ENCODE measurements around the gene ANKRD45. TPM values are rescaled to one million over a fixed set of nuclear protein-coding genes. Genes with fewer than 3 reads are reported as not detected.

The ANKRD45 gene
- total and polyA plus RNA-seq, 7 donors, result 0.05 TPM; not detected in 6

GRCh38 chr1:173580071-173580470 is 89.6 kb downstream of the ANKRD45 start:
- no peak overlapping the region for H3K27ac ChIP-seq
- no peaks in the 10 kb centered on the region for H3K27me3 ChIP-seq (ENCODE audit: insufficient read depth in 3 of 3, low read length in 2 of 3)
- TF ChIP-seq CTCF (IDR thresholded peaks at IDR 0.05), result no peak
- H3K36me3 ChIP-seq (ENCODE audit: insufficient read depth in 1 of 2, low read depth in 1 of 2), result no peaks in the 10 kb centered on the region
- no peak for DNase-seq
- H3K4me3 ChIP-seq, result no peak overlapping the region
- no peaks in the 10 kb centered on the region for H3K4me1 ChIP-seq
- H3K9me3 ChIP-seq, result no peaks in the 10 kb centered on the region
- no peak for ATAC-seq
- 75 to 78% (median 76%) methylated on average over 3 of the region's 3 CpGs for WGBS, 3 donors
- intact Hi-C loops (cut with DNase I), result no loop called here

GRCh38 chr1:173573596-173573995 is 96.1 kb downstream of the ANKRD45 start:
- Histone ChIP-seq H3K36me3 (ENCODE audit: insufficient read depth in 1 of 2, low read depth in 1 of 2) (no peaks in the 10 kb centered on the region), H3K4me1 (no peaks in the 10 kb centered on the region), H3K27ac (no peak overlapping the region), H3K9me3 (no peaks in the 10 kb centered on the region), H3K4me3 (no peak overlapping the region), H3K27me3 (ENCODE audit: insufficient read depth in 3 of 3, low read length in 2 of 3) (no peaks in the 10 kb centered on the region)
- WGBS, 3 donors, result 86 to 93% (median 86%) methylated on average over 4 of the region's 4 CpGs
- ATAC-seq (no peak), DNase-seq (no peak)
- intact Hi-C loops (cut with DNase I), result no loop called here
- TF ChIP-seq CTCF (IDR thresholded peaks at IDR 0.05), result no peak

GRCh38 chr1:173572201-173572873 is 97.3 kb downstream of the ANKRD45 start:
- ATAC-seq (no peak), DNase-seq (no peak)
- TF ChIP-seq CTCF (IDR thresholded peaks at IDR 0.05), result no peak
- H3K4me3 ChIP-seq, result no peak overlapping the region
- no peaks in the 10 kb centered on the region for H3K27me3 ChIP-seq (ENCODE audit: insufficient read depth in 3 of 3, low read length in 2 of 3)
- 85 to 91% (median 88%) methylated on average over 3 of the region's 3 CpGs for WGBS, 3 donors
- no peaks in the 10 kb centered on the region for H3K4me1 ChIP-seq
- H3K36me3 ChIP-seq (ENCODE audit: insufficient read depth in 1 of 2, low read depth in 1 of 2), result no peaks in the 10 kb centered on the region
- intact Hi-C loops (cut with DNase I), result no loop called here
- no peaks in the 10 kb centered on the region for H3K9me3 ChIP-seq
- no peak overlapping the region for H3K27ac ChIP-seq

GRCh38 chr1:173570370-173571007 is 99.2 kb downstream of the ANKRD45 start:
- no peak overlapping the region for H3K27ac ChIP-seq
- 63 to 80% (median 66%) methylated on average over 4 of the region's 4 CpGs for WGBS, 3 donors
- H3K4me1 ChIP-seq, result no peaks in the 10 kb centered on the region
- H3K27me3 ChIP-seq (ENCODE audit: insufficient read depth in 3 of 3, low read length in 2 of 3), result no peaks in the 10 kb centered on the region
- no peak for DNase-seq
- no peaks in the 10 kb centered on the region for H3K9me3 ChIP-seq
- no peak for ATAC-seq
- intact Hi-C loops (cut with DNase I), result no loop called here
- no peaks in the 10 kb centered on the region for H3K36me3 ChIP-seq (ENCODE audit: insufficient read depth in 1 of 2, low read depth in 1 of 2)
- no peak overlapping the region for H3K4me3 ChIP-seq
- no peak for TF ChIP-seq CTCF (IDR thresholded peaks at IDR 0.05)

All from psoas muscle (tissue), 8 donors.